RKO (cell line): Measurements from ENCODE around the gene CAST.
A peak's percentile ranks its signal among the peaks of the same experiment; 100 is the strongest.

Experiments used
- DNase-seq: peaks from one replicate; pipeline ENCODE4 v3.0.0-alpha.2; 2016; ENCODE audit warnings: low spot score

CAST gene

DNA sequence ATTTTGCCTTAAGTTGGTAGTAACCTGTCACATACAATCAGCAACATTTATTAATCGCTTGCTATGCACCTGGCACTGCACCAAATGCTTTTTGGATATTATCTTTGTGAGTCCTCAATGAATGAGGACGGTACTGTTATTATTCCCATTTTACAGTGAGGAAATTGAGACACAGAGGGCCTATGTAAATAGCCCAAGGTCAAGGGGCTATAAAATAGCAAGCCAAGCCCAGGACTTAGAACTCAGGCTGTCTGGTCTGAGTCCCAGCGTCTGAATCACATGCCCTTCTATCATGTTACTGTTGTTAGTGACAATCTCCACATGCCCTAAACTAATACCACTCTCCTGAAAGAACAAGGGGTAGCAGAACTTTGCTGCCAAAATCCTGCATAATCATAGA is 85.5 kb downstream of the CAST start:
- no peak for DNase-seq

DNA sequence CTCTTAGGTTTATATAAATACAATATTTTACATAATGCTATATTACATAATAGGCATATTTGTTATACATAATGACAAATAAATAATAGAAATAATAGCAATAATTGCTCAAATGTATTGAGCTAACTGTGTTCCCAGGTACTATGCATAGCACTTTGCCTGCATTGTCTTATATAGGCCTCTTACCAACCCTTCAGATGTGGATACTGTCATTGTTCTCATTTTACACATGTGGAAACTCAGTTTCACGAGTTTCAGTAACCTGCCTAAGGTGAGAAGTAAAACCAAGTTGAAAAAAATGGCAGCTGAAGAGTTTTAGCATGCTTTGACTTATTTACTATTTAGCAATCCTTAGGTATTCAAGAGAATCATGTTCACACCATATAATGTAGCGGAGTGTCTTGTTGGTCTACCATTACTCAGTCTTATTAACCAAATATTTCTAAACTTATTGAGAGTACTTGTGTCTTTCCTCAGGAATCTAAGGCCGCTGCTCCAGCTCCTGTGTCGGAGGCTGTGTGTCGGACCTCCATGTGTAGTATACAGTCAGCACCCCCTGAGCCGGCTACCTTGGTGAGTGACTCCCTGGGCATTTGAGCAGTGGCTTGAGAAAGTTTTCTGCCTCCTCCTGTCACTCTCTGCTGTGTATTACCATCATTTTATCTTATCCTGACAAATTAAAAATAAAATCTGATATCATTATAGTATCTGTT is 88.1 kb downstream of the CAST start:
- DNase-seq = no peak

DNA sequence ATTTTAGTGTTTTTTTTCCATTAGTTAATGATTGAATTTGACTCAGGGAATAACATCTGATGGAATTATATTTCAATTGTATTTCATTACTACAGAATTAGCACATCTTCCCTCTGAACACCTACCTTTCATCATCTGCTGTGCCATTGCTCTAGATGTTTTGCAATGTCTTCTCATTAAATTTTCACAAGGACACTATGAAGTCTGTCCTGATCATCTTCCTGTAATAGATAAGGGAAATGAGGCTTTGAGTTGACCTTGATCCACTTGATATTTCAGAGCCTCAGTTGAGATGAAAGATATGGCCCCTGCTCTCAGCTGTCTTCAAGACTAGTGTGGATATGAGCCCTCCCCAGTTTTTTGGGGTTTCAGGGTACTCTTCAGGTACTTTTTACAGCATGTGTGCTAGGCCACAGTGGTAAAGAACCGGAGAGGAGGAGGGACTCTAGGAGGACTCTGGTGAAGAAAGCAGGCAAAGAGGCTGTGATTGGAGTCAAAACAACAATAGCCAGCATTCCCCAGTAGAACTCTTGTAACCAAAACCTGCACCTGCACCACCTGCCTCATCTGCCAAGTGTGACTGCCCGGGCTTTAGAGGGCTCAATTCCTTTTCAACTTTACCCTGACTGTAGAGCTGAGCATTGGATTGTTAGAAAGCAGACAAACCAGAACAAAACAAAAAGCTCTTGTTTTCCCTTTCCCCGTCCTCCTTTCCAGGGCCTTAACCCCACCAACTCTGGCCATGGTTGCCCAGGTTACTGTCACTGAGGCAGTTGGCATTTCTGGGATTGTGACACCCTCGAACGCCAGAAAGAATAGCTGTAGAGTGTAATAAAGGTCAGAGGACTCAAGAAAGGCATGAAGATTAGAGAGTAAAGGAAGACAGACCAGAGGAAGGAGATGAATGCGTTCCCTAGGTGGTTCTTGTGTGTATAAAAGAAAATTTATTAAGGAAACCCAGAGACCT is 89.3 kb downstream of the CAST start:
- no peak for DNase-seq

DNA sequence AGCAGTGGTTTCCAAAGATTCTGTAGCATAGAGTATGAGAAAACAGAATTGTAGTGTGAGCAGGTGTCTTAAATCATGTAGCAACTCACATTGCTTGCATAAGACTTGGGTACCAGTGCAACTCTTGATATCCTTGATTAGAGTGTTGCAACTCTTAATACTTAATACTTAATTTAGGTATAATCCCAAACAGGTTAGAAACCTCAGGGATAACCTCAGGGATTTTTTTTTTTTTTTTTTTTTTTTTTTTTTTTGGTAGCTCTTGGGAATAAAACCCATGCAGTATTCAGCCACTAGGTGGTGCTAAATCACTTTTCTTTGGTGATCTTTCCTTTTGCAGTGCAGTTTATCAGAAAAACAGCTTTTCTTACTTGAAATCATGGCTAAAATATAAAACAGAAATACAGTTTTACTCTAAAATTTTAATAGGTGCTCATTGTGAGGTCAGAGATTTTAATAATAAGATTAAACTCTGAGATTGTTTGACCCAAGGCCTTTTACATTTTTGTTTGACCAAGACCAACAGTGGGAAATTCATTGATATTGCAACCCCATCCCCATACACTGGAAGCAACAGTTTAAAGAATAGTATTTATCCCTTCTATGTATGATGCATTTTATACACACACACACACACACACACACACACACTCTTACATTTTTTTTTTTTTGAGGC is 90.3 kb downstream of the CAST start:
- peak; percentile 63 for DNase-seq

DNA sequence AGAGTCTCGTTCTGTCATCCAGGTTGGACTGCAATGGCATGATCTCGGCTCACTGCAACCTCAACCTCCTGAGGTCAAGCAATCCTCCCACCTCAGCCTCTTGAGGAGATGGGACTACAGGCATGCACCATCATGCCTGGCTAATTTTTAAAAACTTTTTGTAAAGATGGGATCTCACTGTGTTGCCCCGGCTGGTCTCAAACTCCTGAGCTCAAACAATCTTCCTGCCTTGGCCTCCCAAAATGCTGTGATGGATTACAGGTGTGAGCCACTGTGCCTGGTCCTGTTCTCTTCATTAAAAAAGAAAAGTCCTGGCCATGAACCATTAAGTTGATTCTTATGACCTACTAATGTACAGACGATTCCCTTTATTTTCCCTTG is 90.8 kb downstream of the CAST start:
- no peak for DNase-seq

DNA sequence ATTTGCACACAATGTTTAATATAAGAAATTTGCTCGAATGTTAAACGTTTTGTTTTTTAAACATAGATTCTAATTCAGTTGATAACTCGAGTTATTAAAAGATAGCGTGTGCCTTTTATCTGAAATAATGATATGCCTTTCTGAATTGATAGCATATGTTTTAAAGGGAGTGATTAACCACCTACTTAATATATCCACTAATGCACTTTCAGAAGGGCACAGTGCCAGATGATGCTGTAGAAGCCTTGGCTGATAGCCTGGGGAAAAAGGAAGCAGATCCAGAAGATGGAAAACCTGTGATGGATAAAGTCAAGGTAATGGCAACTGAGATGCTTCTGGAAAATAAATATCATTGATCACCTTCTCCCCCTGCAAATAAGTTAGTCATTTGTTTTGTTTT is 91.7 kb downstream of the CAST start:
- DNase-seq = no peak

DNA sequence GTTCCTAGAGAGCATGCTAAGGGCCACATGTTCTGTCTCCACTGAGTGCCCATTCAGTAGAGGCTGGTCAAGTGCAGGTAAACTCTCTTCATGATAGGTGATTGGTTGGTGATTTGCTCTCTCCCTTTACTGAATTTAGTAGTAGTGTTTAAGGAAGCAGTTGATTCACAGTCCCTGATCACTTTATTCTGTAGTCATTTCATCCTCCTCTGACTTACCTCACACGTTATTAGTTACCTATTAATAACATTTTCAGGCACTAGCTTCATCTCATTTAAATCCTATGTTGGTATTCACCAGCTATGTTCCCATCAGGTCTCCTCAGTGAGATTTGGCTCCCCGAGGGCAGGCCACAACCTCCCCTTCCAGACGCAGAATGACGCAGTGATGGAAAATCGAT is 93.7 kb downstream of the CAST start:
- DNase-seq = no peak

DNA sequence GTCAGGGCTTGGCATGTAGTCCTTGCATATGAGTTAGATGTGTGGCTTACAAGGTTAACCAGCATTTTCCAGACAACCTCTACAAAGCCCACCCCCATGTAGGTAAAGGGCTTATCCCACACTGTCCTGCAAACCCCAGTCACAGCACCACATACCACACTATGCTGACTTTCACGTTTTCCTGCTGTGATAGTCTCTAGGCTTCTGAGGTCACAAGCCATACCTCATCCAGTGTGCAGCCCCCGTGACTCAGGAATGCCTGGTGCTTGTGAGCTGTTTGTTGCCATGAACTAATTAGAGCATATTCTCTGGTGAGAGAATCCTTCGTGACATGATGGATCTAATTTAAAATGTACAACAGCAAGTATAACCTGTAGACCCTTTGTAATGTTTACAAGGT is 94.8 kb downstream of the CAST start:
- no peak for DNase-seq

DNA sequence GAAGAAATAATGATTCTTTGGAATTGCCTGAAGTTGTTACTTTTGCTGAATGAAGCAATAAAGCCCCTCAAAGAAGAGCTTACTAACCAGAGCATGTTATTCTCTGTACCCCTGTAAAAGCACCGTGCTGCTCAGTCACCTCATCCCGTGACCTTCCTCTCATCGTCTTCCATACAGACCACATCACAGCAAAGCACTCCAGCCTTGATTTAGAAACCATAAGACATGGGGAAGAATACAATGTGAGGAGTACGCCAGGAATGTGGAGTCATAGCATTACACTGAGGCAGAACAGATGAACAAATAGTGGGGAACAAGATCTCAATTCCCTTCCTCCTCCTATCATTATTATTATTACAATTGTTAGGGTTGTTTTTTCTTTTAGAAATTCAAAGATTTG is 96.4 kb downstream of the CAST start:
- DNase-seq = no peak

DNA sequence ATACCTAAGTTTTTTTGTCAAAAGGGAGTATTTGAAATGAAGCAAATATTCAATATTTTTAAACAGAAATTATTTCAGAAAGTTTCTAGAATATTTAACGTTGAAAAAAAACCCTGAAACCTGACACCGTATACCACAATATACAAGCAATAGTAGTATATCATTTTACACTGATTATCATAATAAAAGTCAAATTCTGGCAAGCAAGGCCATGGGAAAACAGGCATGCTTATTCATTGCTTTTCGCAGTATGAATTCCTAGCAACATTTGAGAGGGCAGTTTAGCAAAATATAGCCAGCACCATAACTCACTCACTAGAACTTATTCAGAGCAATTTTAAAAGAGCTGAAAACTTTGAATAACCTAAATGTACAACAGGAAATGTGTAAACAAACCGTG is 99.4 kb downstream of the CAST start:
- DNase-seq = no peak

DNA sequence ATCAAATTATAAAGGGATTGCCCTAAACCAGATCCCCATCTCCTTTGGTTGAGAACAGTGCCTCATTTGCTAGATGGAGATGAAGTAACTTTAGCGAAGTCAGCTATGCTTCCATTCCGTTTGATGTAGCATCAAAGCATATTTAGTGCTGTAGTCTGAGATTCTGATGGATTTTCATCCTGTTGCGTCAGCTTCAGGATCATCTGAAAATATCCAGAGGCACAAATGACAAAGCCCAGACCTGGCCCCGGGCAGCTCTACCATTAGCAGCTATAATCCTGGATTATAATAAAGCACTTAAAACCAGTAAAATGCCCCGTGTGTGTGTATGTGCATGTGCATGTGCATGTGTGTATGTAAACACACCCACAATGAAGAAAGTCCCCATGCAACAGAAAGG is 100.8 kb downstream of the CAST start:
- DNase-seq = no peak

DNA sequence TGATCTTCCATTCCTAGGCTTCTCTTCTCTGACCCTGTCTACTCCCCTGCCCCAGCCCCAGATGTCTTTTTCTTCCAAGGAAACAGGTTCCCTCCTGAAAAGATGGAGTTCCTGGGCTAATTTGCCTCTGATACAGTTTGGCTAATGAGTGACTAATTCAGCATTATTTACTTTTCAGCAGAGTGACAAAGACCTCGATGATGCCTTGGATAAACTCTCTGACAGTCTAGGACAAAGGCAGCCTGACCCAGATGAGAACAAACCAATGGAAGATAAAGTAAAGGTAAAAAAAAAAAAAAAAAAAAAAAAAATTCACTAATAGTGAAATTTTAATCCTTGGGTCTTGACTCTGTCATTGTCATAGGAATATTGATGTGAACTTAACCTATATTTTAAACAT is 102.9 kb downstream of the CAST start:
- no peak for DNase-seq

DNA sequence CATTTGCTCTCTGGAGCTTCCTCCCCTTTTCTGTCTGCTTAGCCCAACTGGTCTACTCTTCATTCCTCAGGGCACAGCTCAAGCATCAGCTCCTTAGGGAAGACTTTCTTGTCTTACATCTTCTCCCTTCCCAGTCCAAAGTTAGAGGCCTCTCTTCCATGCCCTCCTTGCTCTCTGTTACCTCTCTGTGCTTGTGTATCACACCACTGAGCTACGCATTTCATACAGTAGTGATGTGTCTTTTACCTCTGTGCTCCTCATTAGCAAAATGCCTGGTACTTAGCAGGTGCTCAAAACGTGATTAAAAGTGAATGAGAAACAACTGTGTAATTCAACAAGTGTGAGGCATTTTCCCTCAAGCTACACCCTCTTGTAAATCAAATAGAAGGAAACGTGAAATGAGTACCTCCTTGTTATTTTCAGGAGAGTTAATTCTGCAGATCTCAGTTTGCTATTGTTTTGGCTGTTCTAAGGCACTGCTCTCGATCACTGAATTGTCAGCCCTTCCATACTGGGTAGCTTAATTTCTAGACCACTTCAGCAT is 106.6 kb downstream of the CAST start:
- DNase-seq = no peak

DNA sequence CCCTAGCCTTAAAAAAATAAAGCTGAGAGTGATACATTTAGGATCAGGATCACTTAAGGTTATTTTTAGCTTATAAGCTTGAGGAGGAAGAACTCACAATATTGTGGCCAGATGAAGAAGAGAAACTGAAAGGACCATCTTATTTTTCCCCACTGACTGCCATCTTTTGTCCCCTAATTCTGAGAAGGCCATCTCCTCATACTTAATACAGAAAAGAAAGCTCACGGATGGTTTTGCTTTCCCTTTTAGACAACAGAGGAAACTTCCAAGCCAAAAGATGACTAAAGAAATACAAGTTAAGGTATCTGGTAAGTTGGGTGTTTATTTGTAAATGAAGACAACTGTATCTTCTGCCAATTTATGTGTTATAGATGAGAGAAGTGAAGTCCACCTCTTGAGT is 109.2 kb downstream of the CAST start:
- DNase-seq = no peak

DNA sequence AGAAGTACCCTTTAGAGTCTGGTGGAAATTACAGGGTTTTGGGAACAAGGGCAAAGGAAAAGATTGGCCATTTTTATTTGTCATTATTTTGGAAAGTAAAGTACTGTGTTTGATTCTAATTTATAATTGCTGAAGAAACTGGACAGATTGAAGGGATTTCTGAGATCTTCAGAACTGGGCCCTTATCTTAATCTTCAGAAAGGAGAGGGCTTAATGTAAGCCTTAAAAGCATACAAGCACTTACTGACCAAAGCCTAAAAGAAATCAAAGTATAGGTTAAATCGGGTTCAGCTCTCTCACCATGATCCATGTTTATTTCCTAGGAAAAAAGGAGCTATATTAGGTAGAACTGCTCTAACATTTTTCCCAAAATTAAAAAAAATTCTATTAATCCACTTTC is 109.9 kb downstream of the CAST start:
- no peak for DNase-seq

DNA sequence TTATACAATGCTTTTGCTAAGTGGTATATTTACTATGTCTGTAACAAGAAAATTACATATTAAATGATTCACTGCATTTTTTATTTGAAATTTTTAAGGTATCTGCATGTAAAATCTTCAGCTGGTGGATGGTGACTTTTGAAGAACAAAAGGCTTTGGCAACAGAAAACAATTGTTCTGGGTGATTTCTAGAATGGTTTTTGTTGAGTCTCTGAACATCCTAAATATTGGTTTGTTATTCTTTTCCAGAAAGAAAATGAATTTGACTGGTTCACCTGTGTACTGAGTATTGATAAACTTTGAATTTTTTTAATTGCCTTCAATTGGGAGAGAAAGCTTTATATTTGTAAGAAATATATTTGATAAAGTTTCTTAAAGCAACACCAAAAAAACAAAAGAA is 110.4 kb downstream of the CAST start:
- DNase-seq = no peak

DNA sequence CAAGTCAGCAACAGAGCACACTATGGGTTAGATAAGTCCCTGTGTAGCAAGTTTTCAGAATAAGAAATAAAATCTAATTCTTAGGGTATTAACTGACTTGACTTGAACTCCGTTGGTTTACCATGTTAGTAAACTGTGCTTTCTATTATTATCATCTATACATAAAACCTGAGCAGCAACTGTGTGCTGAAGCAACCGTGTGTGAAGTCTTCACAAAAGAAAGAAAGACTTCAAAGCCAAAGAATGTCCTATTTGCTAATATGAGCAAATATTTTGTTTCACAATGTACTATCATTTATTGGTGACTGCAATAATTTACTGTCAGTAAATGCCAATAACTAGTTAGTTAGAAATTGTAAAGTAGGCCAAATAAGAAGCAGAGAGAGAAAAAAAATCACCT is 112.9 kb downstream of the CAST start:
- DNase-seq = no peak

DNA sequence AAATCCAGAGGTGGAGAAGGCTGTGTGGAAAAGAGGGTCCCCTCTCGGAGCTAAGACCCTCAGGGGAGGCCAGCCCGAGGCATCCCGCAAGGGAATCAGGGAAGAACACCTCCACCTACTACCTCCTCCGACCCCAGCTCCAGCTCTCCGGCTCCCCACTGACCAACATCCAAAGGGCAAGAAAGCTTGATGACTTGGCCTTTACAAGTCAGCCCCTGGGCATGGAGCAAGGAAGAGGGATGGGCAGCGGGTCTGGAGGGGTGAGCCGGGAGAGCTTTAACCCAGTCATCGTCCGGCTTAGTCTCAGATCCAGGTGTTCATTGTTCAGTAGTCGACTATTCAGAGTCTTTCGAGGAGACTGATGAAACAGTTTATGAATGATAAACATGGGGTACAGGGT is 113.5 kb downstream of the CAST start:
- DNase-seq = no peak

DNA sequence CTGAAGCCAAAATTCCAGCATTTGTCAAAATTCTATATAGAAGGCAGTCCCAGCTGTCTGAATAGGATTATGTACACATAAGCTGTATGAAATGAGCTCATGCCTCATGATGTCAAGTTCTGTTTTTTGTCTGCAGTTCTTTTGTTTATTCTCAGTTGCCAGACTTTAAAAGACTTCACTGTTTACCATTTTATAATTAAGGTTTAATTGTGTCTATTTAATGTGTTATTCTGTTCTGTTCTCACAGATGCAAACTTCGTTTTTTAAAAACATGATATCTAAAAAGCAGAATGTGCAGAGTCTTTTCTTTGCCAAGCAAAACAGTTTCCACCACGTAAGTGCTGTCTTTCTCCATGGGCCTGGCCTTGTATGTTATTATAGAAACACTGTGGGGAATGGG is 114.4 kb downstream of the CAST start:
- DNase-seq = no peak

DNA sequence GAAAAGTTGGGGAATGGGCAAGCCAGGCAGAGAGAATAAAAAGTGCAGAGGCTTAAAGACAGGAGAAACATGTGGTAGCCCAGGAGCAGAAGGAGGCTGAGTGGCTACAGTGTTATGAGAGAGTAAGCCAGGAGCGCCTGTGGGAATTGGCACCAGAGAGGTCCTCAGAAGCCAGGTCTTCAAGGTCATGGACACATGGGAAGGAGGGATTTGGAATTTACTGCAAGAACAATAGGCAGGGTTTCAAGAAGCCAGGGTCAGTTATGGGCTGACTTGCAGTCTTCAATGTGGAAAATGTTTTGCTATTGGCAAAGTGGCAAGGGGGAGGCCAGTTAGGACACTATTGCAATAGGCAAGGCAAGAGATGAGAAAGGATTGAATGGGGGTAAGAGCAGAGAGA is 116.2 kb downstream of the CAST start:
- DNase-seq = no peak

DNA sequence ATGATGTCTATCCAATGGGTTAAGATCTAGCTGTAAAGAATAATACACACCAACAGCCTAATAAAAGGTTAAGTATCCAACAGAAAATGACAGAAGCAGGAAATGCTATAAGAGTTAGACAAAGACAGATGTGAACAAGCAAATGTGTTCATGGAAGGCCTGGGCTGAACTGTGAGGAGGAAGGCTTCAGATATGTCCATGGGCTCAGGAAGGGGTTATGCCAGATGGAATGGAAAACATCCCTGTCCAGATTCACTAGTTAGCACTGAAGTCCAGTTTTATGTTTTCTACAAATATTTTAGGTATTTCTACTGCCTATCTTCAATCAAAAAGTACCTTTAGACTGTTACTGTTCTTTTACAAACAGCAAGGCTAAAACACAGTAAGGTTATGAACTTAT is 118.5 kb downstream of the CAST start:
- DNase-seq = no peak

DNA sequence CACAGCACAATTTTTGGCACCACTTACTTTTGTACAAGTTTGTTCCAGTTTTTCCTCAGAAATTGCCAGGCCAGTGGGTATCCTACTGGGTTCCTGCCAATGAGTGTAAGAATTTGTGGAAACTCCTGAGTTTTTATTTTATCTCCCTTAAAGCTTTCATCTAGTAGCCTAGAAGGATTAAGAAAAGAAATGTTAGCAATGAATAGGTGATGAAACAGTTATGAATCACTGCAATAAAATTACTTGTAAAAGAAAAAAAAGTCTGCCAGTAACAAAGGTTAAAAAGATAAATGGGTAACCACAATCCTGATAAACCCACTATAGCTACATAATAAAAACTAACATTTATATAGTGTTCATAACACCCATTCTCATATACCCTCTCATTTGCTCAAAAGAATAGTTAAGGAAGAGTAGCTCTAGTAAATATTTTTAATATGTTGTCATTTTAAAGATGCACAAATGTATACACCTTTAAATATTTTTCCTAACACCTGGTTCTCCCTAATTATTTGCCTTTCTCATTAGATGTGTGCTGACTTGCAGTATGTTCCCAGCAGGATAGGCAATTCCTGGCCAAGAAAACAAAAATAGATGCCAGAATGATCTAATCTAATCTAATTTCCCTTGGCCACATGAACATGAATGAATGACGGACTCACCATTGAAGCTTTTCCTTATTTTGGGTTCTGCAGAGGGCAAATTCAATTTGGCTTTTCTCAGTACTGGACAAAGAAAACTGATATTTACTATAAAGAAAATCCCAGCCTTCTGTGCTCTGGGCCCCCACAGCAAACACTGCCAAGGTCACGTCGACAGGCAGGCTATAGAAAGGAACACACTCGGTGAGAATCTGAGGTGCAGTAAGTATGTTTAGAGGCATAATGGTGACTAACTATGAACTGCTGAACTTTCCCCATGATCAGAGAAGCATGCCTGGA is 119.1 kb downstream of the CAST start:
- peak; percentile 46 for DNase-seq
